K562 (cell line): ENCODE data around the gene CUL1. TPM values are rescaled to one million over a fixed set of nuclear protein-coding genes. Genes with fewer than 3 reads are reported as not detected.

Source experiments
- BDP1 ChIP-seq: IDR thresholded peaks from 3 replicates; pipeline ENCODE4 v1.6.1; 2011; ENCODE audit not compliant: insufficient read length, insufficient read depth
- CBX5 ChIP-seq: IDR thresholded peaks from 2 replicates; pipeline ENCODE4 v1.6.1; 2014; ENCODE audit warnings: low read depth, borderline replicate concordance
- DNMT1 ChIP-seq: fragments of 450-650 bp; IDR thresholded peaks from 2 replicates; pipeline ENCODE4 v1.6.1; 2016; ENCODE audit warnings: antibody characterized with exemption, mild to moderate bottlenecking
- KLF16 ChIP-seq: IDR thresholded peaks from 2 replicates; pipeline ENCODE4 v1.6.1; 2016; ENCODE audit warnings: antibody characterized with exemption
- MECOM ChIP-seq: fragments of 250-450 bp; sonication (Bioruptor Pico); IDR thresholded peaks from 2 replicates; pipeline ENCODE4 v1.8.0; 2022; ENCODE audit warnings: inconsistent platforms
- NCOA6 ChIP-seq: fragments of 450-650 bp; IDR thresholded peaks from 2 replicates; pipeline ENCODE4 v1.6.1; 2017; ENCODE audit warnings: mild to moderate bottlenecking
- RAD21 ChIP-seq, 2 experiments: fragments of 250-450 bp in 1 of 2; fragments of 450-650 bp in 1 of 2; sonication (Bioruptor Pico) in 1 of 2; formaldehyde crosslinking in 1 of 2; IDR thresholded peaks in 1 of 2; conservative IDR thresholded peaks in 1 of 2; 2 replicates each; pipeline versions ENCODE4 v1.4.0 to v1.8.0; 2020 to 2022; ENCODE audit warnings: mild to moderate bottlenecking in 2 of 2, moderate library complexity in 1 of 2
- RBM25 ChIP-seq: fragments of 200-400 bp; formaldehyde crosslinking; IDR thresholded peaks from 2 replicates; pipeline ENCODE4 v1.6.1; 2018; ENCODE audit warnings: low read length, low read depth, moderate library complexity; ENCODE audit not compliant: severe bottlenecking
- U2AF2 ChIP-seq: fragments of 200-400 bp; formaldehyde crosslinking; optimal IDR thresholded peaks from 2 replicates; pipeline ENCODE3; 2017; ENCODE audit warnings: low read depth, mild to moderate bottlenecking, low read length
- ZNF282 ChIP-seq: sonication (generic); formaldehyde crosslinking; IDR thresholded peaks from 2 replicates; pipeline ENCODE4 v1.8.1; 2023; ENCODE audit warnings: missing genetic modification reagents
- ZNF431 ChIP-seq: sonication (generic); formaldehyde crosslinking; IDR thresholded peaks from 2 replicates; pipeline ENCODE4 v1.8.0; 2022; ENCODE audit warnings: mild to moderate bottlenecking, missing genetic modification reagents
- ZNF57 ChIP-seq: fragments of 450-650 bp; formaldehyde crosslinking; IDR thresholded peaks from 2 replicates; pipeline ENCODE4 v1.4.0; 2020; ENCODE audit warnings: mild to moderate bottlenecking, moderate library complexity
- ZNF764 ChIP-seq: fragments of 250-450 bp; sonication (Bioruptor Pico); IDR thresholded peaks from 2 replicates; pipeline ENCODE4 v1.4.0; 2020; ENCODE audit warnings: low read depth, mild to moderate bottlenecking, moderate library complexity
- polyA plus RNA-seq, 8 experiments: library from polyadenylated mRNA; depleted of rRNA in 4 of 8; stranded (reverse) in 5 of 8; unstranded in 3 of 8; fragments of >200 nt; fragmentation: Nextera tagmentation in 2 of 8; fragmentation: Illumina TruSeq in 1 of 8; extraction: Ambion mirVana in 2 of 8; extraction: Trizol in 1 of 8; gene quantifications; 2 replicates each; pipeline versions ENCODE4 v1.2.1 to v1.2.3, GENCODE V29; 2011 to 2014; ENCODE audit warnings: inconsistent platforms in 1 of 8, missing spikeins in 1 of 8
- total RNA-seq, 7 experiments: library from RNA; depleted of rRNA in 6 of 7; stranded (reverse); fragments of >200 nt in 6 of 7; fragmentation: Illumina TruSeq in 2 of 7; extraction: Trizol in 2 of 7; gene quantifications; 2 replicates each; pipeline versions ENCODE4 v1.2.1 to v1.2.3, GENCODE V29; 2011 to 2021; ENCODE audit warnings: low replicate concordance in 1 of 7
- TF ChIP-seq, protein P1 (sequence below): fragments of 250-450 bp; sonication (Bioruptor Pico); IDR thresholded peaks from 2 replicates; pipeline ENCODE4 v1.8.0; 2022; ENCODE audit warnings: moderate library complexity, mild to moderate bottlenecking, inconsistent platforms
- TF ChIP-seq, protein P2 (sequence below), 2 experiments: fragments of 200-800 bp in 1 of 2; sonication (Bioruptor generic) in 1 of 2; sonication (generic) in 1 of 2; formaldehyde crosslinking in 1 of 2; IDR thresholded peaks in 1 of 2; conservative IDR thresholded peaks in 1 of 2; 2 replicates each; pipeline versions ENCODE4 v1.5.0 to v1.6.1; 2016 to 2020; ENCODE audit warnings: missing compliant biosample characterization in 1 of 2, missing genetic modification characterization in 1 of 2, missing genetic modification reagents in 1 of 2
- TF ChIP-seq, protein P3 (sequence below), 2 experiments: fragments of 150-350 bp in 1 of 2; IDR thresholded peaks; 2 replicates each; pipeline ENCODE4 v1.6.1; 2012 to 2016; ENCODE audit warnings: low read depth in 2 of 2, low read length in 2 of 2, mild to moderate bottlenecking in 1 of 2, moderate library complexity in 1 of 2
- TF ChIP-seq, protein P4 (sequence below), 3 experiments: IDR thresholded peaks in 2 of 3; conservative IDR thresholded peaks in 1 of 3; 2 replicates each; pipeline ENCODE4 v1.5.1; 2011 to 2012; ENCODE audit warnings: low read length in 3 of 3, mild to moderate bottlenecking in 3 of 3, control low read depth in 2 of 3, improper control_type of control experiment in 1 of 3, inconsistent platforms in 1 of 3, low read depth in 1 of 3, mixed read lengths in 1 of 3, moderate library complexity in 1 of 3; ENCODE audit not compliant: insufficient read depth in 2 of 3

Gene CUL1
- total and polyA plus RNA-seq, 9 of the 15 experiments (the other 6 are each of a cell fraction or from before 2014, with no cell fraction given): 31.5 to 107 (median 96.5) TPM

DNA sequence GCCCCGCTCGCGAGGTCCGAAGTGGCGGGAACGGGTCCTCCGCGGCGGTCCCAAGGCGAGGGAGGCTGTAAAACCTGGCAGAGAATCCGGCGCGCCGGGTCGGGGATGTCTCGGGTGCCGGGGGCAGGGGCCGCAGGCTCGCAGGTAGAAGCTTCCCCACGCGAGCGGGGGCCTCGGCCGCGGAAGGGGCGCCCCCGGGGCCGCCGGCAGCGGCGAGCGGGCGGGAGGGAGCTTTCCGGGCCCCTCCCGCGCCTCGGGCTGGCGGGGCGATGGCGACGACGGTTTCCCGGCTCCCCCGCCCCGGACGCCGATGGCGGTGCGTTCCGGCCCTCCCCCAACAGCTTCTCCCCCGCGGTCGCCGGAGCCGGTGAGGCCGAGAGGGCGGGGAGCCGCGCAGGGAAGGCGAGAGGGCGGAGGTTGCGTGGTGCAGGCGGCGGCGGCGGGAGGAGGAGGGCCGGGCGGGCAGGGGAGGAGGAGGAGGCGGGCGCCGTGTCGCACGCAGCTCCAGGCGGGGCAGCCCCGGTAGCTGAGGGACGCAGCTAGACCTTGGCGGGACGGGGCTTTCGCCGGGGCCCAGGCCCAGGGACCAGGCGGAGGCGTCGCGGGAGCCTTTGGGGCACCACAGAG, at the start of gene CUL1 (continued):
- no peak for TF ChIP-seq CBX5
- no peak for TF ChIP-seq ZNF57
- TF ChIP-seq RAD21 (CRISPR knock-in tag; conservative IDR thresholded peaks at IDR 0.05 in 1 of 2, IDR thresholded peaks at IDR 0.05 in 1 of 2): no peak
- TF ChIP-seq BDP1: no peak
- 0 out of 2 replicates have a peak, but pooled peaks have one; percentile 8 for TF ChIP-seq KLF16
- no peak for TF ChIP-seq ZNF431 (CRISPR knock-in tag)
- TF ChIP-seq DNMT1: no peak
- peak; percentile 65 for TF ChIP-seq RBM25
- no peak for TF ChIP-seq MECOM
- TF ChIP-seq, protein P1, sequence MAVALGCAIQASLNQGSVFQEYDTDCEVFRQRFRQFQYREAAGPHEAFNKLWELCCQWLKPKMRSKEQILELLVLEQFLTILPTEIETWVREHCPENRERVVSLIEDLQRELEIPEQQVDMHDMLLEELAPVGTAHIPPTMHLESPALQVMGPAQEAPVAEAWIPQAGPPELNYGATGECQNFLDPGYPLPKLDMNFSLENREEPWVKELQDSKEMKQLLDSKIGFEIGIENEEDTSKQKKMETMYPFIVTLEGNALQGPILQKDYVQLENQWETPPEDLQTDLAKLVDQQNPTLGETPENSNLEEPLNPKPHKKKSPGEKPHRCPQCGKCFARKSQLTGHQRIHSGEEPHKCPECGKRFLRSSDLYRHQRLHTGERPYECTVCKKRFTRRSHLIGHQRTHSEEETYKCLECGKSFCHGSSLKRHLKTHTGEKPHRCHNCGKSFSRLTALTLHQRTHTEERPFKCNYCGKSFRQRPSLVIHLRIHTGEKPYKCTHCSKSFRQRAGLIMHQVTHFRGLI (CRISPR knock-in tag): no peak
- TF ChIP-seq, protein P2, sequence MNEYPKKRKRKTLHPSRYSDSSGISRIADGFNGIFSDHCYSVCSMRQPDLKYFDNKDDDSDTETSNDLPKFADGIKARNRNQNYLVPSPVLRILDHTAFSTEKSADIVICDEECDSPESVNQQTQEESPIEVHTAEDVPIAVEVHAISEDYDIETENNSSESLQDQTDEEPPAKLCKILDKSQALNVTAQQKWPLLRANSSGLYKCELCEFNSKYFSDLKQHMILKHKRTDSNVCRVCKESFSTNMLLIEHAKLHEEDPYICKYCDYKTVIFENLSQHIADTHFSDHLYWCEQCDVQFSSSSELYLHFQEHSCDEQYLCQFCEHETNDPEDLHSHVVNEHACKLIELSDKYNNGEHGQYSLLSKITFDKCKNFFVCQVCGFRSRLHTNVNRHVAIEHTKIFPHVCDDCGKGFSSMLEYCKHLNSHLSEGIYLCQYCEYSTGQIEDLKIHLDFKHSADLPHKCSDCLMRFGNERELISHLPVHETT (CRISPR knock-in tag; conservative IDR thresholded peaks at IDR 0.05 in 1 of 2, IDR thresholded peaks at IDR 0.05 in 1 of 2): peak in 1 of 2 experiments; percentile 100; a peak in 2 of 4 replicates
- TF ChIP-seq, protein P3, sequence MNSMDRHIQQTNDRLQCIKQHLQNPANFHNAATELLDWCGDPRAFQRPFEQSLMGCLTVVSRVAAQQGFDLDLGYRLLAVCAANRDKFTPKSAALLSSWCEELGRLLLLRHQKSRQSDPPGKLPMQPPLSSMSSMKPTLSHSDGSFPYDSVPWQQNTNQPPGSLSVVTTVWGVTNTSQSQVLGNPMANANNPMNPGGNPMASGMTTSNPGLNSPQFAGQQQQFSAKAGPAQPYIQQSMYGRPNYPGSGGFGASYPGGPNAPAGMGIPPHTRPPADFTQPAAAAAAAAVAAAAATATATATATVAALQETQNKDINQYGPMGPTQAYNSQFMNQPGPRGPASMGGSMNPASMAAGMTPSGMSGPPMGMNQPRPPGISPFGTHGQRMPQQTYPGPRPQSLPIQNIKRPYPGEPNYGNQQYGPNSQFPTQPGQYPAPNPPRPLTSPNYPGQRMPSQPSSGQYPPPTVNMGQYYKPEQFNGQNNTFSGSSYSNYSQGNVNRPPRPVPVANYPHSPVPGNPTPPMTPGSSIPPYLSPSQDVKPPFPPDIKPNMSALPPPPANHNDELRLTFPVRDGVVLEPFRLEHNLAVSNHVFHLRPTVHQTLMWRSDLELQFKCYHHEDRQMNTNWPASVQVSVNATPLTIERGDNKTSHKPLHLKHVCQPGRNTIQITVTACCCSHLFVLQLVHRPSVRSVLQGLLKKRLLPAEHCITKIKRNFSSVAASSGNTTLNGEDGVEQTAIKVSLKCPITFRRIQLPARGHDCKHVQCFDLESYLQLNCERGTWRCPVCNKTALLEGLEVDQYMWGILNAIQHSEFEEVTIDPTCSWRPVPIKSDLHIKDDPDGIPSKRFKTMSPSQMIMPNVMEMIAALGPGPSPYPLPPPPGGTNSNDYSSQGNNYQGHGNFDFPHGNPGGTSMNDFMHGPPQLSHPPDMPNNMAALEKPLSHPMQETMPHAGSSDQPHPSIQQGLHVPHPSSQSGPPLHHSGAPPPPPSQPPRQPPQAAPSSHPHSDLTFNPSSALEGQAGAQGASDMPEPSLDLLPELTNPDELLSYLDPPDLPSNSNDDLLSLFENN (IDR thresholded peaks at IDR 0.05; ENCODE audit: low read depth in 2 of 2, low read length in 2 of 2): peak in 1 of 2 experiments; percentile 16; a peak in 1 of 4 replicates
- TF ChIP-seq NCOA6: no peak
- TF ChIP-seq U2AF2: no peak
- TF ChIP-seq, protein P4, sequence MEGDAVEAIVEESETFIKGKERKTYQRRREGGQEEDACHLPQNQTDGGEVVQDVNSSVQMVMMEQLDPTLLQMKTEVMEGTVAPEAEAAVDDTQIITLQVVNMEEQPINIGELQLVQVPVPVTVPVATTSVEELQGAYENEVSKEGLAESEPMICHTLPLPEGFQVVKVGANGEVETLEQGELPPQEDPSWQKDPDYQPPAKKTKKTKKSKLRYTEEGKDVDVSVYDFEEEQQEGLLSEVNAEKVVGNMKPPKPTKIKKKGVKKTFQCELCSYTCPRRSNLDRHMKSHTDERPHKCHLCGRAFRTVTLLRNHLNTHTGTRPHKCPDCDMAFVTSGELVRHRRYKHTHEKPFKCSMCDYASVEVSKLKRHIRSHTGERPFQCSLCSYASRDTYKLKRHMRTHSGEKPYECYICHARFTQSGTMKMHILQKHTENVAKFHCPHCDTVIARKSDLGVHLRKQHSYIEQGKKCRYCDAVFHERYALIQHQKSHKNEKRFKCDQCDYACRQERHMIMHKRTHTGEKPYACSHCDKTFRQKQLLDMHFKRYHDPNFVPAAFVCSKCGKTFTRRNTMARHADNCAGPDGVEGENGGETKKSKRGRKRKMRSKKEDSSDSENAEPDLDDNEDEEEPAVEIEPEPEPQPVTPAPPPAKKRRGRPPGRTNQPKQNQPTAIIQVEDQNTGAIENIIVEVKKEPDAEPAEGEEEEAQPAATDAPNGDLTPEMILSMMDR (IDR thresholded peaks at IDR 0.05 in 2 of 3, conservative IDR thresholded peaks at IDR 0.05 in 1 of 3; ENCODE audit: insufficient read depth in 2 of 3, low read depth in 1 of 3, low read length in 3 of 3): no peak
- TF ChIP-seq ZNF282: 0 out of 2 replicates have a peak, but pooled peaks have one; percentile 20
- no peak for TF ChIP-seq ZNF764 (CRISPR knock-in tag)
